ENCODE results near the gene KANTR.

DNA sequence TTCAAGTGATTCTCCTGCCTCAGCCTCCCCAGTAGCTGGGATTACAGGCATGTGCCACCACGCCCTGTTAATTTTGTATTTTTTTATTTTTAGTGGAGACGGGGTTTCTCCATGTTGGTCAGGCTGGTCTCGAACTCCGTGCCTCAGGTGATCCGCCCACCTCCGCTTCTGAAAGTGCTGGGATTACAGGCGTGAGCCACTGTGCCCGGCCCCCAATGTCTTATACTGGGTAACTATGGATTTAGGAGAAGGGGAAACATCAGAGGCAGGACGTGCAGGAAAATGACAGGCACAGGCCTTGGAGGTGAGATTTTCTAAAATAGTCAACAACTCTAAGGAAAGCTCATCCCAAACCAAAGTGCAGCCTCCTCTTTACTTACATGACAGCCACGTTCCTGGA is 22.9 kb upstream of the KANTR start:
- TF ChIP-seq, protein P1, sequence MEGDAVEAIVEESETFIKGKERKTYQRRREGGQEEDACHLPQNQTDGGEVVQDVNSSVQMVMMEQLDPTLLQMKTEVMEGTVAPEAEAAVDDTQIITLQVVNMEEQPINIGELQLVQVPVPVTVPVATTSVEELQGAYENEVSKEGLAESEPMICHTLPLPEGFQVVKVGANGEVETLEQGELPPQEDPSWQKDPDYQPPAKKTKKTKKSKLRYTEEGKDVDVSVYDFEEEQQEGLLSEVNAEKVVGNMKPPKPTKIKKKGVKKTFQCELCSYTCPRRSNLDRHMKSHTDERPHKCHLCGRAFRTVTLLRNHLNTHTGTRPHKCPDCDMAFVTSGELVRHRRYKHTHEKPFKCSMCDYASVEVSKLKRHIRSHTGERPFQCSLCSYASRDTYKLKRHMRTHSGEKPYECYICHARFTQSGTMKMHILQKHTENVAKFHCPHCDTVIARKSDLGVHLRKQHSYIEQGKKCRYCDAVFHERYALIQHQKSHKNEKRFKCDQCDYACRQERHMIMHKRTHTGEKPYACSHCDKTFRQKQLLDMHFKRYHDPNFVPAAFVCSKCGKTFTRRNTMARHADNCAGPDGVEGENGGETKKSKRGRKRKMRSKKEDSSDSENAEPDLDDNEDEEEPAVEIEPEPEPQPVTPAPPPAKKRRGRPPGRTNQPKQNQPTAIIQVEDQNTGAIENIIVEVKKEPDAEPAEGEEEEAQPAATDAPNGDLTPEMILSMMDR (conservative IDR thresholded peaks at IDR 0.05) = no peak
- no peak for TF ChIP-seq EZH2 (IDR thresholded peaks at IDR 0.05; ENCODE audit: low read depth)

Data from PC-9 (cell line).